Measurements from ENCODE around the gene GALNT17. TPM values are rescaled to one million over a fixed set of nuclear protein-coding genes. Genes with fewer than 3 reads are reported as not detected.

GALNT17 gene
- total RNA-seq, 1 donor, result 0.18 TPM

DNA sequence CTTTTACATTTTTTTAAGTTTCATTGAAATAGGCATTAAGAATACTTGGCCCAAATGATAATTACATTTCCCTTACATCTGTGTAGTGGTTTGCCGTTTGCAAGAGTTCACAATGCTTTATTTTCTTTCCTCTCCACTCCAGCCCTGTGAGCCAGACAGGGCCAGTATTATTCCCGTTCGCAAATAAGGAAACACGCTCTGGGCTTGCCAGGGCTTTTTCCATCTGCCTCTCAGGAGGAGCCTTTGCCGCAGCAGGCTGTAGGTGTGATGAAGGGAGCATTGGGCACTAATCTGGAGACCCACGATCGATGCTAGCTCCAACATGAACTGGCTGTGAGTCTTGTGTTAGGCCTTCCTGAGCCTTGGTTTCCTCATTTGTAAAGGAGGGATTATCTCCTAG, 154.4 kb downstream of the GALNT17 start:
- H3K4me3 ChIP-seq (ENCODE audit: low read depth, low read length), result no peak overlapping the region
- no peak for DNase-seq (ENCODE audit: low read depth)
- TF ChIP-seq, protein P1, sequence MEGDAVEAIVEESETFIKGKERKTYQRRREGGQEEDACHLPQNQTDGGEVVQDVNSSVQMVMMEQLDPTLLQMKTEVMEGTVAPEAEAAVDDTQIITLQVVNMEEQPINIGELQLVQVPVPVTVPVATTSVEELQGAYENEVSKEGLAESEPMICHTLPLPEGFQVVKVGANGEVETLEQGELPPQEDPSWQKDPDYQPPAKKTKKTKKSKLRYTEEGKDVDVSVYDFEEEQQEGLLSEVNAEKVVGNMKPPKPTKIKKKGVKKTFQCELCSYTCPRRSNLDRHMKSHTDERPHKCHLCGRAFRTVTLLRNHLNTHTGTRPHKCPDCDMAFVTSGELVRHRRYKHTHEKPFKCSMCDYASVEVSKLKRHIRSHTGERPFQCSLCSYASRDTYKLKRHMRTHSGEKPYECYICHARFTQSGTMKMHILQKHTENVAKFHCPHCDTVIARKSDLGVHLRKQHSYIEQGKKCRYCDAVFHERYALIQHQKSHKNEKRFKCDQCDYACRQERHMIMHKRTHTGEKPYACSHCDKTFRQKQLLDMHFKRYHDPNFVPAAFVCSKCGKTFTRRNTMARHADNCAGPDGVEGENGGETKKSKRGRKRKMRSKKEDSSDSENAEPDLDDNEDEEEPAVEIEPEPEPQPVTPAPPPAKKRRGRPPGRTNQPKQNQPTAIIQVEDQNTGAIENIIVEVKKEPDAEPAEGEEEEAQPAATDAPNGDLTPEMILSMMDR (IDR thresholded peaks at IDR 0.05; ENCODE audit: insufficient read depth, low read length), result no peak

DNA sequence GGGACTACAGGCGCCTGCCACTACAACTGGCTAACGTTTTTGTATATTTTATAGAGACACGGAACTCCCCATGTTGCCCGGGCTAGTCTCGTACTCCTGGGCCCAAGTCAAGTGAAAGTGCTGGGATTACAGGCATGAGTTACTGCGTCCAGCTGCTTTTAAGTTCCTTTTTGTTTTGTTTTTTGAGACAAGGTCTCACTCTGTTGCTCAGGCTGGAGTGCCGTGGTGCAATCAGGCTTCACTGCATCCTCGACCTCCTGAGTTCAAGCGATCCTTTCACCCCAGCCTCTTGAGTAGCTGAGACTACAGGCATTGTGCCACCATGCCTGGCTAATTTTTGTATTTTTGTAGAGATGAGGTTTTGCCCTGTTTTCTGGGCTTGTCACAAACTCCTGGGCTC, 155.0 kb downstream of the GALNT17 start:
- H3K4me3 ChIP-seq (ENCODE audit: low read depth, low read length), result no peak overlapping the region
- TF ChIP-seq, protein P1 (IDR thresholded peaks at IDR 0.05; ENCODE audit: insufficient read depth, low read length), result no peak
- DNase-seq (ENCODE audit: low read depth), result no peak

DNA sequence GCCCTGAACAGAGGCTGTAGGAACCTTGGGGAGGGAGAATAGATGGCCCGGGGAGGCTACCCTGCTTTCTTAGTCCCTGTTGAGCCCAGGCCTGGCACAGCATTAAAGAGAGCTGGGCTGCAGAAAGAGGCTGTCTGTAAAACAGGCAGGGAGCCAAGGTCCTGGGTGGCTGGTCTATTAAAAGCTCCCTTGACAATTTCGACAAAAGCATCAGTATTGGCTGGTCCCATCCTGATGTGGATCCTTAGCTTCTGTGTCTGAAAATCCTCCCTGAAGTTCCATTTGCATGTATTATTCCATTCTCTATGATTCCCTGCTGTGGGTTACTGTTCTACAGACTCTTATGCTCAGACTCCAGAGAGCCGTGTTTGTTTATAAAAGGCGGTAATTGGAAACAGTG, 158.5 kb downstream of the GALNT17 start:
- DNase-seq (ENCODE audit: low read depth), result no peak

DNA sequence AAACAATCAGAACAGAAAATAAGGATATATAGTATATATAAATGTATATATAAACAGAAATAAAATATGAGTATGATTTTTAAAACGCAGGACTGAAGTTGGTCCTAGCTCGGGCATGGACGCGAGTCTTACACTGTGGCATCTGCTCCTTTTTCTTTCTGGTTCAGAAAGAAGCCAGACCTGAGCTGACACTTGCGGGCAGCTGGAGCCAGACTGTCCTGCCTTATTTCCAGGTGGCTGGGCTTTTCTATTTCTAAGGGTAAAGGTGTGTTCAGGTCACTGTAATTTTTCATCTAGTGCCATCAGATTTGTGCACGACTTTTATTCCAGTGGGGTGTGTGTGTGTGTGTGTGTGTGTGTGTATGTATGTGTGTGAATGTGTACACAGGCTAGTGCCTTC, 166.4 kb downstream of the GALNT17 start:
- H3K4me3 ChIP-seq (ENCODE audit: low read depth, low read length), result no peak overlapping the region

More for the DNA sequence above, 158.5 kb downstream of the GALNT17 start:
- no peak overlapping the region for H3K4me3 ChIP-seq (ENCODE audit: low read depth, low read length)
- TF ChIP-seq, protein P1 (IDR thresholded peaks at IDR 0.05; ENCODE audit: insufficient read depth, low read length), result no peak

DNA sequence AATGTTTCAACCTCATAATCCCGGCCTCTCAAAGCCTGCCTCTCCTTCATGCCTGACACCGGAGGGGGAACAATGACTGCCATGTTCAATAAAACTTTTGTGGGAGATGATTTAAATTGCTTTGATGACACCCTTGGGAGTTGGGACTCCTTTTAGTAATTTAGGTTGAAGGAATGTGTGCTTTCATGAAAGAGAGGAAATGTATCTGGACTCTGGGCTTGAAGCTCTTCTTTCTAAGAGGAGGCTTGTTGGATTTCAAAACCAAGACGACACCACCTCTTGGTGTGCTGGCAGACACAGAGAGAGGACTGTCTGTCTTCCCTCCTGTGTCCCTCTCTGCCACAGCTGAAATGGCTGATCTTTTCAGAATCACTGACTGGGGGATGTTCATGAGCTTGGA, 168.1 kb downstream of the GALNT17 start:
- DNase-seq (ENCODE audit: low read depth), result no peak
- TF ChIP-seq, protein P1 (IDR thresholded peaks at IDR 0.05; ENCODE audit: insufficient read depth, low read length), result no peak
- H3K4me3 ChIP-seq (ENCODE audit: low read depth, low read length), result no peak overlapping the region

More for the DNA sequence above, 166.4 kb downstream of the GALNT17 start:
- TF ChIP-seq, protein P1 (IDR thresholded peaks at IDR 0.05; ENCODE audit: insufficient read depth, low read length), result no peak
- no peak for DNase-seq (ENCODE audit: low read depth)

DNA sequence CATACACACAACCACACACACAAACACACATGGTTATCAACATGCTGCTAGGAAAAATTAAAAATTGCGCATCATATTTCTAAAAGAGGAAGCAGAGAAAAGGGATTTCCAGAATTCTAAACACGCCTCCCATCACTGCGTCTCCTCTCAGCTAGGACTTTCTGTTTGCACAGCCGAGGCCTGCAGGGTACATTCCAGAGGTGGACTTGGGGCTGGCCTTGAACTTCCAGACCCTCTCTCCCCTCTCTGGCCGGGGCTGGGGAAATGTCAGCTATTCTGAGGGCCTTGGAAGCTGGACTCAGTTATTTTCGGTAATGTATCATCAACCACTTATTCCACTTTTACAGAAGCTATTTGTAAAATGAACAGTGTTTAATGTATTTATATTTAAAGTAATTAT, 168.7 kb downstream of the GALNT17 start:
- no peak overlapping the region for H3K4me3 ChIP-seq (ENCODE audit: low read depth, low read length)
- no peak for DNase-seq (ENCODE audit: low read depth)
- TF ChIP-seq, protein P1 (IDR thresholded peaks at IDR 0.05; ENCODE audit: insufficient read depth, low read length), result no peak

DNA sequence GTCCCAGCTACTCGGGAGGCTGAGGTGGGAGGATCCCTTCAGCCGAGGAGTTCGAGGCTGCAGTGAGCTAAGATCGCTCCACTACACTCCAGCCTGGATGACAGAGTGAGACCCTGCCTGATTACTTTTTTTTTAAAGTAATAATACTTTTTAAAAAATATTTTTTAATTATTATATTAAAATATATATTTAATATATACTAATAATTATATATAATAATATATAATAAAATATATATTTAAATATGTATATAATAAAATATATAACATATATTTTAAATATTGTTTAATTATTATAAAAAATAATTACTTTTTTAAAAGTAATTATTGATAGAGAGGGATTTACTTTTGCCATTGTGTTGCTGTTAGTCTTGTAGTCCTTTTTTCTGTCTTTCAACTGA, 169.2 kb downstream of the GALNT17 start:
- TF ChIP-seq, protein P1 (IDR thresholded peaks at IDR 0.05; ENCODE audit: insufficient read depth, low read length), result no peak
- no peak for DNase-seq (ENCODE audit: low read depth)
- no peak overlapping the region for H3K4me3 ChIP-seq (ENCODE audit: low read depth, low read length)

All from fibroblast of the aortic adventitia (primary cell).